ENCODE results near the gene CYP2D6.
"Not testable (repeated sequence)": the region's sequence is repeated elsewhere in the genome, so short reads cannot be mapped to it uniquely, and the experiment has no call there.

DNA sequence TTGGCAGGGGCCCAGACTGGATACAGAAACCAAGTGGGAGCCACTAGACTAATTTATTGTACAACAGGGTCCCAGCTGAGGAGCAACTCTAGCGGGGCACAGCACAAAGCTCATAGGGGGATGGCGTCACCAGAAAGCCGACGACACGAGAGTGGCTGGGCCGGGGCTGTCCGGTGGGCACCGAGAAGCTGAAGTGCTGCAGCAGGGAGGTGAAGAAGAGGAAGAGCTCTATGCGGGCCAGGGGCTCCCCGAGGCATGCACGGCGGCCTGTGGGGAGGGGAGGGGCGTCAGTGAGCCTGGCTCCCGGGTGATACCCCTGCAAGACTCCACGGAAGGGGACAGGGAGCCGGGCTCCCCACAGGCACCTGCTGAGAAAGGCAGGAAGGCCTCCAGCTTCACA, 19.2 kb upstream of the CYP2D6 start:
- not testable (repeated sequence) for TF ChIP-seq JUN (IDR thresholded peaks at IDR 0.05; ENCODE audit: low read depth, low read length); EGR1 (IDR thresholded peaks at IDR 0.05; ENCODE audit: borderline replicate concordance, low read depth, low read length); POLR2A (IDR thresholded peaks at IDR 0.05; ENCODE audit: control extremely low read depth in 1 of 2, low read depth in 2 of 2, low read length in 2 of 2); GABPA (IDR thresholded peaks at IDR 0.05; ENCODE audit: borderline replicate concordance, insufficient read depth, low read length); SIN3A (conservative IDR thresholded peaks at IDR 0.05 in 1 of 2, IDR thresholded peaks at IDR 0.05 in 1 of 2; ENCODE audit: low read depth in 1 of 2, low read length in 2 of 2); MAFK (IDR thresholded peaks at IDR 0.05; ENCODE audit: low read depth, low read length); CEBPB (IDR thresholded peaks at IDR 0.05; ENCODE audit: low read depth, low read length); RAD21 (IDR thresholded peaks at IDR 0.05 in 1 of 2, conservative IDR thresholded peaks at IDR 0.05 in 1 of 2; ENCODE audit: low read depth in 2 of 2, low read length in 2 of 2)
- TF ChIP-seq, protein P1, sequence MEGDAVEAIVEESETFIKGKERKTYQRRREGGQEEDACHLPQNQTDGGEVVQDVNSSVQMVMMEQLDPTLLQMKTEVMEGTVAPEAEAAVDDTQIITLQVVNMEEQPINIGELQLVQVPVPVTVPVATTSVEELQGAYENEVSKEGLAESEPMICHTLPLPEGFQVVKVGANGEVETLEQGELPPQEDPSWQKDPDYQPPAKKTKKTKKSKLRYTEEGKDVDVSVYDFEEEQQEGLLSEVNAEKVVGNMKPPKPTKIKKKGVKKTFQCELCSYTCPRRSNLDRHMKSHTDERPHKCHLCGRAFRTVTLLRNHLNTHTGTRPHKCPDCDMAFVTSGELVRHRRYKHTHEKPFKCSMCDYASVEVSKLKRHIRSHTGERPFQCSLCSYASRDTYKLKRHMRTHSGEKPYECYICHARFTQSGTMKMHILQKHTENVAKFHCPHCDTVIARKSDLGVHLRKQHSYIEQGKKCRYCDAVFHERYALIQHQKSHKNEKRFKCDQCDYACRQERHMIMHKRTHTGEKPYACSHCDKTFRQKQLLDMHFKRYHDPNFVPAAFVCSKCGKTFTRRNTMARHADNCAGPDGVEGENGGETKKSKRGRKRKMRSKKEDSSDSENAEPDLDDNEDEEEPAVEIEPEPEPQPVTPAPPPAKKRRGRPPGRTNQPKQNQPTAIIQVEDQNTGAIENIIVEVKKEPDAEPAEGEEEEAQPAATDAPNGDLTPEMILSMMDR (IDR thresholded peaks at IDR 0.05; ENCODE audit: control extremely low read depth in 1 of 3, insufficient read depth in 1 of 3, low read depth in 1 of 3, low read length in 3 of 3): not testable (repeated sequence)
- TF ChIP-seq, protein P2, sequence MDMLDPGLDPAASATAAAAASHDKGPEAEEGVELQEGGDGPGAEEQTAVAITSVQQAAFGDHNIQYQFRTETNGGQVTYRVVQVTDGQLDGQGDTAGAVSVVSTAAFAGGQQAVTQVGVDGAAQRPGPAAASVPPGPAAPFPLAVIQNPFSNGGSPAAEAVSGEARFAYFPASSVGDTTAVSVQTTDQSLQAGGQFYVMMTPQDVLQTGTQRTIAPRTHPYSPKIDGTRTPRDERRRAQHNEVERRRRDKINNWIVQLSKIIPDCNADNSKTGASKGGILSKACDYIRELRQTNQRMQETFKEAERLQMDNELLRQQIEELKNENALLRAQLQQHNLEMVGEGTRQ (IDR thresholded peaks at IDR 0.05; ENCODE audit: low read length): not testable (repeated sequence)
- TF ChIP-seq, protein P3, sequence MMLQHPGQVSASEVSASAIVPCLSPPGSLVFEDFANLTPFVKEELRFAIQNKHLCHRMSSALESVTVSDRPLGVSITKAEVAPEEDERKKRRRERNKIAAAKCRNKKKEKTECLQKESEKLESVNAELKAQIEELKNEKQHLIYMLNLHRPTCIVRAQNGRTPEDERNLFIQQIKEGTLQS (IDR thresholded peaks at IDR 0.05; ENCODE audit: insufficient read depth, low read depth, low read length): not testable (repeated sequence)

Data from H1 (cell line).